Ramos (cell line): ENCODE results near the gene MAML3.

Source experiments
- in situ Hi-C: fragments of 300-500 bp; cut with MboI; formaldehyde crosslinking; loops from one replicate; pipeline ENCODE4 v1.14.3; 2022; ENCODE audit warnings: low sequenced_read_pairs; ENCODE audit not compliant: unreplicated experiment

The MAML3 gene

DNA sequence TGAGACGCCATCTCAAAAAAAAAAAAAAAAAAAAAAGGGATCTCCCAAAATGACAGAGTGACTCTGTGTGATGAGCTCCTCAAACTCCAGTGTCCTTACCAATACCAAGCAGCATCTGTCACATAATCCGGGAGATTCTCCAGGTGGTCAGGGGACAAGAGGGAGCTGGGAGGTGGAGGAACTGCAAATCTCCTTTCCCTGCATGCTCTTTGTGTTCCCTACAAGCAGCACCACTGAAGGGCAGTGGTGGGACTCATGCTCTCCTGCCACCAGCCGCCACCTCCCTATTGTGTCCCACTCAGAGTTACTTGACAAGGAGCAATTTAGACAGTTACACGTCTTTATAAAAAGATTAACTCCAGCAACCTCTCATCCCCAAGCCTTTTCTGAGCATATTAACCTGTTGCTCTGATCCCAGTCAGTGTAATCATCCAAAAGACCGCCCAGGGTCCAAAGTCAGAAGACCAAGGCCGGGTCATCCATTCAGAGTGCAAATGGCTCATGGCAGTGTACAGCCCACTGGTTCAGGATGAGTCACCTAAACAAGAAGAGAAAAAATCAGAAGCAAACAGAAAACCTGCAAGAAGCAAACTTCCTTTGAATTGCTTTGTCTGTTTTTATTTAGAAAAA lies 464.8 kb downstream of the MAML3 start:
- in situ Hi-C loops, result no loop called here

- in situ Hi-C loops, result no loop called here
Observed at GRCh38 chr4:139686988-139687387, 467.0 kb downstream of the MAML3 start.

DNA sequence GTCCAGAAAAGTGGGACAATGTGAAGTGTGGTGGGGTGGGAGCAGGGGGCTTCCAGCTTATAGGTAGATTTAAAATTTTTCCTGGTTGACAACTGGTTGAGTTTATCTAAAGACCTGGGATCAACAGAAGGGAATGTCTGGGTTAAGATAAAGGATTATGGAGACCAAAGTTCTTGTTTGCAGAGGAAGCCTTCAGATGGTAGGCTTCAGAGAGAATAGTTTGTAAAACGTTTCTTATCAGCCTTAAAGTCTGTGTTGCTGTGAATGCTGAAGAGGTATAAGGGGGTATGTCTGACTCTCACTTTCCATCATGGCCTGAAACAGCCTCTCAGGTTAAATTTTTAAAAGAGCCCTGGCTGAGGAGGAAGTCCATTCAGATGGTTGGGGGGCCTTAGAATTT lies 467.9 kb downstream of the MAML3 start:
- in situ Hi-C loops, result no loop called here

DNA sequence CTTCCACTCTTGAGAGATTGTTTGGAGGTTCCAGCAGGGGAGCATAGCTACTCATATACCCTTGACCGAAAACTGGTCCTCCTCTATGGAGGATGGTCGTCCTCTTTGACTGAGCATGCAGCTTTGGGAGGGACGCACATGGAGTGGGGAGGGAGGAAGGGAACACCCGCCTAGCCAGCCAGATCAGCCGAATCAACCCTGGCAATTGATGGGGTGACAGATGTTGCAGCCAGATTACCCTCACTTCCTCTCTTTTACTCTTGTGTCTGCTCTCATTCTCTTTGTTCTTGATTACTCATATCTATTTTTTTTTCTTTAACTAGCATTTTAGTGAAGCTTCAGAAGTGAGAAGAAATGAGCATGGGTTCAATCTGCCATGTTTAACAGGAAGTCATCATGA lies 468.8 kb downstream of the MAML3 start:
- in situ Hi-C loops, result no loop called here

- in situ Hi-C loops, result no loop called here
Observed at GRCh38 chr4:139684351-139684750, 469.6 kb downstream of the MAML3 start.

DNA sequence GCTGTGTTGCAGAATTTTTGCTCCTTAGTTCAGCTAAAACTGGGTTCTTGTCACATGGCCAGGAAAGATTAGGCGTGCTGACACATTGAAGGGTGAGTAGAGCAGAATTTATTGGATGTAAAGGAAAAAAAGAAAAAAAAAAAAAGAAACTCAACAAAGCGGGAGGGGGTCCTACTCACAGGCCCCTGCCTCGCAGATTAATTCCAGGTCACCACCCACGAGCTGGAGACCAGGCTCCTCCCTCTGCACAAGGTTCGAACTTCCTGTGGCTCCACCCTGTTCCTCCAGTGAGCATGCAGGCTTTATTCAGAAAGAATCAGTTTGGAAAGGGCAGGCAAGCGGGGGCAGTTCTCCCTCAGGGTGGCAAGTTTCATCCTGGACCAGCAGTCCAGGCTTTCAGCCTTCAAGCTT lies 471.2 kb downstream of the MAML3 start:
- in situ Hi-C loops, result no loop called here

GRCh38 chr4:139682309-139682708 lies 471.7 kb downstream of the MAML3 start:
- in situ Hi-C loops, result no loop called here

DNA sequence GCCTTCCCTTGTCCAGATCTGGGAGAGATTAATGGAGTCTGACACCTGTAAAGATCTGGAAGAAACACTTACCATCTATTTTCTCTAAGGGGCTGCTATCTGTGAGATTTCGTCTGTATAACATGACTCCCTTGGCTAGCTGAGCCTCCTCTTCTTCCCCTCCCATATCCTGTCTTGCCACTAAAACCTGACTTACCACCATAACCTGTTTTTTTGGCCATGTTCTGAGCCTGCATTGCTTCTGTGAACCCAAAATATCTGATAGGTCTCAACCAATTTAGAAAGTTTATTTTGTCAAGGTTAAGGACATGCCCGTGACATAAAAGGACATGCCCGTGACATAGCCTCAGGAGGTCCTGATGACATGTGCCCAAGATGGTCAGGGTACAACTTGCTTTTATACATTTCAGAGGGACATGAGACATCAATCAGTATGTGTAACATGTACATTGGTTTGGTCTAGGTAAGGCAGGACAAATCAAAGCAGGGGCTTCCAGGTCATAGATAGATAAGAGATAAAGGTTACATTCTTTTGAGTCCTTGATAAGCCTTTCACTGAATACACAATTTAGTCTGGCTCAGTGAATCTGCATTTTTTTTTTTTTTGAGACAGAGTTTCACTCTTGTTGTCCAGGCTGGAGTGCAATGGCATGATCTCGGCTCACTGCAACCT lies 476.9 kb downstream of the MAML3 start:
- in situ Hi-C loops, result no loop called here

- in situ Hi-C loops, result no loop called here
Observed at GRCh38 chr4:139676365-139676764, 477.6 kb downstream of the MAML3 start.

DNA sequence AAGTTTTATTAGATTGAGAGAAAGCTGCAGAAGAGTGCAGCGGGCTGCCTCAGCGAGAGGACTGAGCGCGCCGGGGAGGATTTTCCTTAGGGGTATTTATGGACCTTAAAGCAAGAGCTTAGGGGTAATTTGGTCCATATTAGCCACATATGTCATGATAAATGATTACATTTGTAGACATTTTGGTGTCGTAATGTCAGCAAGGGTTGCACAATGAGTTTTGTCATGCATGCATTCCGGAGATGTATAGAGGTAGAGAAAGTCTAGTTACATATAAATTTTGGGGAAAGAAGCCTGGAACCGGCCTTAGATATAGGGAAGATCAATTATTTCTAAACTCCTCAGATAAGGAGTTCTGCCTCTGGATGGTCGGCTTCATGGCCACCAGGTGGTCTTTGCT lies 478.3 kb downstream of the MAML3 start:
- in situ Hi-C loops, result no loop called here

DNA sequence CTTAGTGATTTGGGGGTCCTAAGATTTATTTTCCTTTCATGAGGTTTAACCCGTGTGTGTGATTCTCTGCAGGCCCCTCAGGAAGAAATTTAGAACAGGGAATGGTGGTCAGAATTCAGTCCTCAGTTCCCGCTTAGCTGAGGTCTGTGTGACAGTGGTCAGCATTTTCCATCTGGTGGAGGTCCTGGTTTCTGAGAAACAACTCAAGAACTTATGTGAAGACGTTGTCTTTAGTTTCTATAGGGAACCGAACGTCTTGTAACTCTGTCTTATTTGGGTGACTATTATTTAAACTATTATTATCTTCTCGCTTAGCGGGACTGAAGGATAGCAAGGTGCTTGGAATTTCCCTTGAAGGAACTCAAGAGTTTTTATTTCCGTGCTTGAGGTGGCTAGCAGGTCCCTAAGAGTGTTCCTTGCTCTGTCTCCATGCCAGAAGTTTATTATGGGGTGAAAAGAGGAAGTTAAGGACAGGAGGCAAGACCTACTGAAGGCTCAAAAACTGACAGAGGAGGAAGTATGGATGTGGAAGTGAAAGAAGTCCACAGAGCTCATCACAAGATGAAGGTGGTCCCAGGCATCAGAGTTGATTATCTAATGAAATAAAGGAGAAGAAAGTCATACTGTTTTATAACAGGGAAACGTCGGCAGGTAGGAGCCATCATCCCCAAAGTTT lies 479.0 kb downstream of the MAML3 start:
- in situ Hi-C loops, result no loop called here

DNA sequence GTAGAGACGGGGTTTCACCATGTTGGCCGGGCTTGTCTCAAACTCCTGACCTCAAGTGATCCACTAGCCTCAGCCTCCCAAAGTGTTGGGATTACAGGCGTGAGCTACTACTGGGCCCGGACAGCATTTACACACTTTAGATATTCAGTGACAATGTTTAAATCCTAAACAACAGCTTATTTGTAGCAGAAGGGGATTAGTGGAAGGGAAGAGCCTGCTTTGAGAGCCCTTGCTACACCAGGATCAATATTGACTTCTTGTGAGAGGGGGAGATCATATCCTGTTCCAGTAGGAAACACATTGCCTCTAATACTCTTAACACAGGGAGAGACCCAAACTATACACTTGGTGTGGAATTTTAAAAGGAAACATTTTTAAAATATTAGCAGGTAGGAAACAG lies 481.3 kb downstream of the MAML3 start:
- in situ Hi-C loops, result no loop called here

DNA sequence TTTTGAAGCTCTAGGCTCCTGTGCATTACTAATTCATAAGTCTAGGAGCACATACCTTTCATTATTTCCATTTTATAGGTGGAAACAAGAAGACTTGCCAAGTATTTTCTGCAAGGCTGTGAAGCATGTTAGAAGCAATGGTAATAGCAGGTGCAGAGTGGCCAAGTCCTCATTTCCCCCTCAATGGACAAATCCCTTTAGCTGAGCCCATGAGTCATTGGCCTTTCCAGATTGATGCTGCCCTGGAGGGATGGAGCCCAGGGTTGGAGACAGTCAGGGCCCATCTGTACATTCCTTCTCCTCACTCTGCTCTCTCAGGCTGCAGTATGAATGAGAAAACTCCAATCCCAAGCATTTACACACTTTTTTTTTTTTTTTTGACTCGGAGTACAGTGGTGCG lies 481.8 kb downstream of the MAML3 start:
- in situ Hi-C loops, result no loop called here

DNA sequence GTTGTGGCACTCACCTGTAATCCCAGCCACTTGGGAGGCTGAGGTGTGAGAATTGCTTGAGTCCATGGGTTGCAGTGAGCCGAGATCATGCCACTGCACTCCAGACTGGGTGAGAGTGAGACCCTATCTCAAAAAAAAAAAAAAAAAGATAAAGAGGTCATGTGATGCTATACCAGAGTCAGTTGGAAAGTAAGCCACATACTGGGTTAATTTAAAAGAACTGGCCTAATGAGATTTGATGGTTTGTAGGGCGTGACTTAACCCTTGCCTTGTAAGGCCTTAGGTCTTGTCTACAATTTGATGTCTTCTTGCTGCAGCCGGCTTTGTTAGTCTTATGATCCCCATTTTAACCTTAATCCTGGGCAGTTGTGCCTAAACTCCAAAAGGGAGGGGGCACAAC lies 483.2 kb downstream of the MAML3 start:
- in situ Hi-C loops, result no loop called here

- in situ Hi-C loops, result no loop called here
Observed at GRCh38 chr4:139669890-139670289, 484.1 kb downstream of the MAML3 start.

DNA sequence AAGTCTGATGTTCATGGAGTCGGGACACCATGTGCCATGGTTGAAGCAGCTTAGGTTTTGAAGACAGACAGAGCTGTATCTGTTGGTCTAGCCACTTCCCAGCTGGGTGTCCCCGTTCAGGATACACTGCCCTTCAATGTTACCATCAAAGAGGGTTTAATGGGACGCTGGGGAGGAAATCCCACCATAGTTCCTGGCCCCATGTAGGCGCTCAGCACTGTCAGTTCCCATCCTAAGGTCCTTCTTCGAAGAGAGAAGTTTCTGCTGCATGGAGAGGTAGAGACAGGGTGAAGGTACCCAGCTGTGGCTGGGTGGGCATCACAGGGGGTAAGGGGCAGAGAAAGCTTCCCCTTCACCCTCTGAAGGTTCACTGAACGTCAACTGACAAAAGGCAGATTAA lies 484.6 kb downstream of the MAML3 start:
- in situ Hi-C loops, result no loop called here

DNA sequence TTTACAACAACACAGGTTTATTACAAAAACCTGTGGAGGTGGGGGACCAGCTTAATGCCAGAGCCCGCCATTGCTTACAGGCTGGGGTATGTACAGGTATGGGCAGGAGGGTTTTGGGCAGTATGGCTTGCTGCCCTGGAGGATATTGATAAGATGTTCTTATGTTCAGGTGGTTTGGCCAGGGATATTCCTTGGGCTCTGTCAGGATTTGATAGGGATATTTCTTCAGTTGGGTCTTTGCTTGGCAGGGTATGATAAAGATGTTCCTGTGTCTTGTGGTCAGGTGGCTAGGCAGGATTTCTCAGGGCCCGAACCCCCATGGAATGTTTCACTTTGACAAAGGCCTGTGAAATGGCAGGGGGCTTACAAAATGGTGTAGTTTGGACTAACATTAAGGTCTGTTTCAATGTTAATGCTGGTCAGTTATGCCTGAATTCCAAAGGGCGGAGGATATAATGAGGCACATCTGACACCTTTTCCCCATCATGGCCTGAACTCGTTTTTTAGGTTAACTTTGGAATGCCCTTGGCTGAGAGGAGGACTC lies 485.3 kb downstream of the MAML3 start:
- in situ Hi-C loops, result no loop called here

DNA sequence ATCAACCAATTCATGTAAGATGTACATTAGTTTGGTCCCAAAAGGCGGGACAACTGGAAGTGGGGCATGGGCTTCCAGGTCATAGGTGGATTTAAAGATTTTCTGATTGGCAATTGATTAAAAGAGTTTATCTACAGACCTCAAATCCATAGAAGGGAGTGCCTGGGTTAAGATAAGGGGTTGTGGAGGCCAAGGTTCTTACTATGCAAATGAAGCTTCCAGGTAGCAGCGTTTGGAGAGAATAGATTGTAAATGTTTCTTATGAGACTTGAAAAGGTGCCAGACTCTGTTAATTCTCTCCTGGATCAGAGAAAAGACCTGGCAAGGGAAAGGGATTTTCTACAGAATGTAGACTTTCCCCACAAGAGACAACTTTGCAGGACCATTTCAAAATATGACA lies 485.9 kb downstream of the MAML3 start:
- in situ Hi-C loops, result no loop called here
